Measurements from ENCODE around the gene SMC1A.

DNA sequence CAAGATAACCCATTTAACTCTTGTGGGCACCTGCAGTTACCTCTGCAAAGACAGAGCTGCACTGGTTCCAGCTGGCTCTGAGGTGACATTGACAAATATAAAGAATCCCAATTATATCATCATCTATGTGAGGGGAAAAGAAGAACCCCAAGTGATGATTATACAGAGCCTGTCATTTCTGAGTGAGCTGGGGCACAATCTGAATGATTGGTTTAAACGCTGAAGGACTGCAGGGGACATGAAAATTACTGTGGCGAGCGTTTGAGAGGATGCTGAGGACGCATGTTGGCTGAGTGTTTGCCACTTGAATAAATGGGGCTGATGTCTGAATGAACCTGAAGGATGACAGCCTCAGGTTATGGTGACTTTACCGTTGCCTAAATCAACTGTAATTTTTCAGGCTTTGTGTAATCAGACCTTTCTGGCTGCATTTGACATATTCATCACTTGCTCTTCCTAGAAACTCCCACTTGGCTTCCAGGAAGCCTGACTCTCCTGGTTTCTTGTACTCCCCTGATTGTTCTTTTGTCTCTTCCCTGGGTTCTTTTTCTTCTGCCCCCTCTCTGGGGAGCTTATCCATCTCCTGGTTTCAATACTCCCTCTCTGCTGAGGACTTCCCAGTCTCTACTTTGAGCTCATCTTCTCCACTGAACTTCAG is 15.8 kb upstream of the SMC1A start:
- TF ChIP-seq CTCF (IDR thresholded peaks at IDR 0.05; ENCODE audit: low read length) (no peak), EZH2 (optimal IDR thresholded peaks at IDR 0.05; ENCODE audit: low read depth, low read length) (no peak), EZH2phosphoT487 (IDR thresholded peaks at IDR 0.05; ENCODE audit: low read length) (no peak)

Data from MM.1S (cell line).